CD4-positive, alpha-beta T cell treated with Interleukin-15 for 1 hour (primary cell): ENCODE data around the gene ADAM10.

ENCODE experiments used
- DNase-seq: peaks from one replicate; pipeline ENCODE4 v3.0.0-alpha.2; 2020

Gene ADAM10

GRCh38 chr15:58573270-58573669 is 176.2 kb downstream of the ADAM10 start:
- no peak for DNase-seq

GRCh38 chr15:58572521-58572920 is 177.0 kb downstream of the ADAM10 start:
- no peak for DNase-seq

DNA sequence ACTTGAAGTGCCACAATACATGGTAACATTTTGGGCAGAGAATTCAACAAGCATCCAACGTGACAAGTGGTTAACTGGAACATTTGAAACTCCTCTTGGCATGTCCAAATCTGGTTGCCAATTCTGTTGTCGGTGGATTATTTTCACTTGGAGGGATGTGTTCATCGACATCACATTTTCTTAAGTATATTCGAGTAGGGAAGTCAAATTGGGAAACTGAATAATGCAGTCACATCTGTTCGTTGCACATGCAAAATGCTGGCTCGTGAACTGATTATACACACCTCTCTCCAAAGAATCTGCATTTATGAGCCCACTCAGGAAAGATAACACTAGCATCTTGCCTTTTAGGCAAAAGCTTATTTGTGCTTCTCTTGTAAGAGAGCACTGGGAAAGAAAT is 178.0 kb downstream of the ADAM10 start:
- DNase-seq = no peak

DNA sequence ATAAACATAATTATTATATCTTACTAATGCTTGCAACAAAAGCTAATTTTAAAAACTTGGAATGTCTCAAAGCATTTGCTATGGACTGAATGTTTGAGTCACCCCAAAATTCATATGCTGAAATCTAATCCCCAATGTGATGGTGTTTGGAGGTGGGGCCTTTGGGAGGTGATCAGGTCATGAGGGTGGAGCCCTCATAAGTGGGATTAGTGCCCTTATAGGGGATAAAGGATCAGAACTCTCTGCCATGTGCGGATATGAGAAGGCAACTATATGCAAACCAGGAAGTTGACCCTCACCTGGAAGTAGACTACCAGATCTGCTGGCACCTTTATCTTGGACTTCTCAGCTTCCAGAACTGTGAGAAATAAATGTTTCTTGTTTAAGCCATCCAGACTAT is 180.1 kb downstream of the ADAM10 start:
- no peak for DNase-seq

GRCh38 chr15:58568157-58568571 is 181.3 kb downstream of the ADAM10 start:
- no peak for DNase-seq

GRCh38 chr15:58566029-58566428 is 183.5 kb downstream of the ADAM10 start:
- no peak for DNase-seq

- no peak for DNase-seq
These were observed 183.9 kb downstream of the ADAM10 start for GRCh38 chr15:58565619-58566018.

GRCh38 chr15:58564981-58565380 is 184.5 kb downstream of the ADAM10 start:
- DNase-seq = no peak

- DNase-seq = no peak
These were observed 187.4 kb downstream of the ADAM10 start for GRCh38 chr15:58562135-58562534.

GRCh38 chr15:58561321-58561720 is 188.2 kb downstream of the ADAM10 start:
- DNase-seq = no peak

DNA sequence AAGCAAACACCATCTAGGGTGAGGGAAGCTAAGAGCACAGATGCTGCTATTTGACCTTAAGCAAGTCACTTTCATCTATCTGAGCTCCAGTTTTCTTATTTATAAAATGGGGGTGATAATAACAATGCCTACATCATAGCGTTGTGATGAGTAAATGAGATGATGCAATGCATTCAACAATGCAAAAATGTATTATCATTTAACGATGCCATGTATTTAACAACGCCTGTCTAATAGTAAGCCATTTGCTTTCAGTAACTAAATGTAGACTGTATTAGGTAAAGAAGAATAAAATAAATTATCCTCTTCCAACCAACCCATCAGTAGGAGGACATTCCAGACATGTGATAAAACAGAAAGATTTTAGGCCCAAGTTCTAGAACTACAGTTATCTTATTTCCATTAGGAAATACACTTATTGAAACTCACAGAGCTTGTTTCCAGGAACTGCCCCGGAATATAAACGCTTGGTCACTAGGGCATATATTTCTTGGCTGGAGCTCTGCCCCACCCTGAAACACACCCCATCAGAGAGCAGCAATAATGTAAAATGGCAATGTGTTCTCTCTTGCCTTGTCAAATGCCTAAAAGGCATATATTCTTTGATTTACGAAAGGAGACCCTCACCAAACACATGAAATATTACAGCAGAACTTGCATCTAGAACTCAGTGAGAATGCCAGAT is 189.5 kb downstream of the ADAM10 start:
- DNase-seq = no peak

DNA sequence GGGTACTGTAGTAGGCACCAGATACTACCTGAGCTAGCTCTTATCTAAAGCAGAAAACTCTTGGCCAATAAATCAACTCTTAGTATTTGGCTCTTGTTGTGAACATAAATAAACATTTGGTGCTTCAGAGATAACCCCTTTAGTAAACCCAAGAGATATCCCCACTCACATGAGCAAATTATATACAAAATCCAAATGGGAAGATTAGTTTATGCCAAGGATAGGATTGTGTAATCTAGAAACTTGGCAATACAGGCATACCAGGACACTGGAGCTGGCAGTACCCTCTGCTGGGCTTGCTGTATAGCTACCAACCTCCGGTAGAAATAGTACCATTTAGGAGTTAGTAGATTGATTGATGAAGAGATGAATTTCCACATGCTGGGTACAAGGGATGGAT is 190.7 kb downstream of the ADAM10 start:
- no peak for DNase-seq

DNA sequence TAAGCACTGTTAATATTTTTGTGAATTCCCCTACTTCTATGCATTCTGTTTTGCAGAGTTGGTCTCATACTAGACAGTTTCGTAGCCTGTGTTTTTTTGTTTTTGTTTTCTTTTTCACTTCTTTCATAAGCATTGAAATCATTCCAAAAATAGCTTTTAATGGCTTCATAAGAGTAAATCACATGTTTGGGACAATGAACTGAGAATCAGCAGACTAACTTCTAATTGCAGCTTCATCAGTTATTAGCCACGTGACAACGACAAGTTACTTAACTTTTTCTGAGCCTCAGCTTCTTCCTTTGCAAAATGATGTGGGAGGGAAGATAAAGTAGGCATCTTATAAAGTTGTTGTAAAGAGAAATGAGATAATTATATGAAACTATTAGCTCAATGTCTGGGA is 193.0 kb downstream of the ADAM10 start:
- no peak for DNase-seq

GRCh38 chr15:58556028-58556361 is 193.5 kb downstream of the ADAM10 start:
- DNase-seq = no peak

GRCh38 chr15:58555162-58556027 is 194.1 kb downstream of the ADAM10 start:
- no peak for DNase-seq

DNA sequence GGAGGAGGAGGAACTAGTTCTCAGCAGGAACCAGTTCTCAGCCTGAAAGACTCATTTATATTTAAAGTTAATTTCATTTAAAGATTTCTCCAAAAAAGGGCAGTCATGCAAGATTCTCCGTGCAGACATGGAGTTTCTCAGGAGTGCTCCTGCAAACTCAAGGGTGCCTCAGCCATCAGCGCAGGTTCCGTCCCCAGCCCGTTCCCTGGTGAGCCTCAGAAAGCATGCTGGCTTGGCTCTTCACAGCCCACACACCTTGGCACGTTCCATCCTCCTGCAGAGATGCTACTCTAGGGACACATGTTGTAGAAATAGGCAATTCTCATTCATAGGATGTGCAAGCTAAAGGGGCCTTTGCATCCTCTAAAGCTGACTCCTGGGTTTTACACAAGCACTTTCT is 194.7 kb downstream of the ADAM10 start:
- no peak for DNase-seq

GRCh38 chr15:58553365-58553918 is 196.1 kb downstream of the ADAM10 start:
- DNase-seq = no peak

DNA sequence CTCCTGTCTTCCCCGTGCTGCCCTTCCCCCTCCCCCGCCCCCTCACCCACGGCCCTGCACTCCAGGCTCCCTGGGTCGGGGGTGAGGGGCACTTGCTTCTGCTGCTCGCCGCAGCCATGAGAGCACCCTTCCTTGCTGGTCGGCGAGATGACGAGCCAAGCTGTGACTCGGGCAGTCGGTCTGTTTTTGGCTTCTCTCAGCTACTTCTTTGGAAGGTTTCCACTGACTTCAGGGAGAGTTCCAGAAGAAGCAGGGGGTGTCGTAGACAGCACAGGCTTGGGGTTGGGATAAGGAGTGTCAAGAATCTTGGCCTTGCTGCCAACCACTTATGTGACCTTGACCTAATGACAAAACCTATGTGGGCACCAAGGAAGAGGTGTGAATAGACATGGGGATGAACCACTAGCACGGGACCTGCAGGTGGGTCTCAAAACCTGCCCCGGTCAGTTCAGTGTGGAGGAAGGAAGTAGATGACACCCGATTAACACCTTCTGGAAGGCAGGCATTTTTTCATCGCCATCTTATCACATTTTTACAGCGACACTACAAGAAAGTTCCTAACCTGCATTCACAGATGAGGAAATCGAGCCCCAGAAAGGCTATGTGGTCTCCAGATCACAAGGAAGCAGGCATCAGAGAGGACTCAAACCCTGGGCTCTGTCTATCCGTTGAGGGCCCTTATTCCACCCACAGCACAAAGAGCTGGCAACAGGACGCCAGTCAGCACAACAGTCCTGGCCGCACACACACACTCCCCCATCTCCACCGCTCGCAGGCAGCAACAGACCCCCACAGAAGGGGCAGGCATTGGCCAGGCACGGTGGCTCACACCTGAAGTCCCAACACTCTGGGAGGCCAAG is 196.8 kb downstream of the ADAM10 start:
- no peak for DNase-seq

DNA sequence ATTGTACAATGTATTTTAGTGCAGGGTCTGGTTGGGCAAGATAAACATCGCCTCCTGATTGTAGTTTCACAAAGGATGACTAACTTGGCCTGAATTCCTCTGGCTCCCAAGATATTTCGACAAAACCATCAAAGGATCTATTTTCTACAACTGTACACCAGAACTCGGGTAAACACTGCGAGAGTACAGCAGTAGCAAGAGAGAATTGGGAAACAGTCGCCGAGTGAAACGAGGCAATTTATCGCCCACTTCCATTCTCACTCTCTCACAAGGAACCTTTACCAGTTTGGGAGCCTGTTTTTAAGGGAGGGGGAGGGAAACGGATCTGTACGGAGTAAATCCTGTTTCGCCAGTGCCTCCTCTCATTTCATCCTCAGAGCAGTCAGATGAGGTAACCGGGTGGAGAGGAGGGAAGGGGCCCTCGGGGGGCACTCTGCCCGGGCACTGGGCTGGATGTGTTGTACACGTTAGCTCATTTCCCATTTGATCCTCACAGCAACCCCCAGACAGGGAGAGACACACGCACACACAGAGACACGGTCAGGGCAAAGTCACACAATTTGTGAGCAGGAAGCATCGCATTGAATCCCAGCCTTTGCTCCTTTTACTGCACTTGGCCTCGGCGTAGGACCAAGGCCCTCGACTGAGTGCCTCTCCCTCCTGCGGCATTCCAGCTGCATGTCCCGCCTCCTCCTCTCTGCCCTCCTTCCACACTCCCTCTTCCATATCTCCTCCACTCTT is 197.6 kb downstream of the ADAM10 start:
- DNase-seq = no peak

DNA sequence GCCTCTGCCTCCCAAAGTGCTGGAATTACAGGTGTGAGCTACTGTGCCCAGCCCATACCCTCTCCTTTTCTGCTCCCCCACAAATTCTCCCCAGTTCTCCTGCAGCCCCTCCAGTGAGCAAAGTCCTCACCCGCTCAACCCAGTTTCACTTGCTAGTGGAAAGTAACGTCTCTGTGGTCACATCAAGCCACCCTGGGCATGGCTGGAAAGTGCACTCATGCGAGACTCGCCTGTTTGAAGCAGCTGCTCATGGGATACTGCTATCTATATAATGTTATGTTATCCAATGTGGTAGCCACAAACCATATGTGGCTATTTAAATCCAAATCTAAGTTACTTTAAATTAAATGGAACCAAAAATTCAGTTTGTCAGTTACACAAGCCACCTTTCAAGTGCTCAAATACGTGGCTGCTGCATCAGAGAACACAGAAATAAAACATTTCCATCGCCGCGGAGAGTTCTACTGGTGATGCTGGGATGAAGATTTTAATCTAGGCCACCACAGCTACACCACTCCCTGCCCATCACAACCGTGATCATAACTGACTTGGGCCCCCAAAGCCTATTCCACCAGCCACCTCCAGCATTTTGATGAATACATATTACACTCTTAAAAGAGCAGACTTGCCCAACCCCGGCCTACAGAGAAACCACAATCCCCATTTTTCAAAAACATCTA is 198.3 kb downstream of the ADAM10 start:
- DNase-seq = no peak

DNA sequence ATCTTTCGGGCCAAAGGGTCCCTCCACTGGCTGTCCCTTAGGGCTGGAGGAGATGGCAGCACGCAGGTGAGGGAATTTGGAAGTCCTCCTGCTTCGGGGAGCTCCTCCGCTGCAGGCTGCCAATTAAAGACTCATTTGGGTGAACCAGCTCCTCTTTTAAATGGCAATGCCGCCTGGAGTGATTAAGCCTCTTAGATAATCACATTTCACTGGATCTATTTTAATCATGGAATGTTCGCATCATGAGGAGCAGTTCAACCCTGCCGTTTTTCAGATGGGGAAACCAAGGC is 199.8 kb downstream of the ADAM10 start:
- DNase-seq = no peak
